Loucy (cell line): ENCODE data around the gene NFASC.

Experiments used
- H2AFZ ChIP-seq: fragments of 200-600 bp; sonication (generic); 2 replicates; pipeline ENCODE4 v1.6.0; 2016; ENCODE audit warnings: antibody characterized with exemption, mild to moderate bottlenecking, low read length, moderate library complexity
- H3F3A ChIP-seq: fragments of 200-600 bp; 2 replicates; pipeline ENCODE4 v1.6.0; 2016; ENCODE audit warnings: antibody characterized with exemption, low read depth, mild to moderate bottlenecking
- H3K27me3 ChIP-seq: fragments of 200-600 bp; sonication (generic); 2 replicates; pipeline ENCODE4 v1.6.1; 2014; ENCODE audit warnings: low read length, mild to moderate bottlenecking; ENCODE audit not compliant: insufficient read depth, poor library complexity, severe bottlenecking
- H3K36me3 ChIP-seq: fragments of 200-600 bp; sonication (generic); 2 replicates; pipeline ENCODE4 v1.6.1; 2016; ENCODE audit warnings: low read length; ENCODE audit not compliant: insufficient read depth
- H3K4me1 ChIP-seq: fragments of 200-600 bp; sonication (generic); 2 replicates; pipeline ENCODE4 v1.5.1; 2014; ENCODE audit warnings: low read length, mild to moderate bottlenecking; ENCODE audit not compliant: insufficient read depth, poor library complexity, severe bottlenecking
- H3K4me2 ChIP-seq: fragments of 200-600 bp; sonication (generic); 2 replicates; pipeline ENCODE4 v1.6.0; 2014; ENCODE audit warnings: antibody characterized with exemption, low read length, low read depth, mild to moderate bottlenecking; ENCODE audit not compliant: poor library complexity, severe bottlenecking
- H3K4me3 ChIP-seq: fragments of 200-600 bp; sonication (generic); 2 replicates; pipeline ENCODE4 v1.5.1; 2014; ENCODE audit warnings: low read length, mild to moderate bottlenecking, mixed read lengths; ENCODE audit not compliant: poor library complexity, severe bottlenecking
- H3K79me2 ChIP-seq: fragments of 200-600 bp; sonication (generic); 2 replicates; pipeline ENCODE4 v1.6.1; 2014; ENCODE audit warnings: low read length; ENCODE audit not compliant: insufficient read depth
- H3K9ac ChIP-seq: fragments of 200-600 bp; sonication (generic); 2 replicates; pipeline ENCODE4 v1.6.0; 2014; ENCODE audit warnings: mild to moderate bottlenecking, low read depth, low read length, moderate library complexity; ENCODE audit not compliant: poor library complexity, severe bottlenecking
- H3K9me2 ChIP-seq: fragments of 200-600 bp; sonication (generic); replicated peaks from 2 replicates; pipeline ENCODE4 v1.6.1; 2016; ENCODE audit warnings: low read depth, low read length, mixed read lengths
- H3K9me3 ChIP-seq: fragments of 200-600 bp; sonication (generic); 2 replicates; pipeline ENCODE4 v1.6.1; 2014; ENCODE audit warnings: mild to moderate bottlenecking, antibody characterized with exemption, low read length, low read depth; ENCODE audit not compliant: insufficient read depth
- H4K20me1 ChIP-seq: fragments of 200-600 bp; sonication (generic); 2 replicates; pipeline ENCODE4 v1.6.0; 2014; ENCODE audit warnings: antibody characterized with exemption, low read length, mild to moderate bottlenecking; ENCODE audit not compliant: insufficient read depth, poor library complexity, severe bottlenecking
- EZH2phosphoT487 ChIP-seq: fragments of 200-600 bp; IDR thresholded peaks from 2 replicates; pipeline ENCODE4 v1.6.1; 2018; ENCODE audit warnings: antibody characterized with exemption, mild to moderate bottlenecking, moderate library complexity, borderline replicate concordance
- TF ChIP-seq, protein P1 (sequence below): fragments of 200-600 bp; sonication (generic); conservative IDR thresholded peaks from 2 replicates; pipeline ENCODE4 v1.5.1; 2014; ENCODE audit warnings: mild to moderate bottlenecking, antibody characterized with exemption, low read length

Gene NFASC

GRCh38 chr1:204875255-204875654 lies 4.6 kb downstream of the NFASC start:
- Histone ChIP-seq H2AFZ (no peak overlapping the region), H3K4me3 (no peak overlapping the region), H3K9ac (no peak overlapping the region), H3K4me1 (no peaks in the 10 kb centered on the region), H4K20me1 (no peaks in the 10 kb centered on the region), H3K79me2 (no peaks in the 10 kb centered on the region), H3K9me2 (no peaks in the 10 kb centered on the region), H3K27me3 (no peaks in the 10 kb centered on the region), H3K4me2 (no peak overlapping the region), H3K36me3 (no peaks in the 10 kb centered on the region), H3K9me3 (no peaks in the 10 kb centered on the region), H3F3A (no peaks in the 10 kb centered on the region)
- TF ChIP-seq, protein P1, sequence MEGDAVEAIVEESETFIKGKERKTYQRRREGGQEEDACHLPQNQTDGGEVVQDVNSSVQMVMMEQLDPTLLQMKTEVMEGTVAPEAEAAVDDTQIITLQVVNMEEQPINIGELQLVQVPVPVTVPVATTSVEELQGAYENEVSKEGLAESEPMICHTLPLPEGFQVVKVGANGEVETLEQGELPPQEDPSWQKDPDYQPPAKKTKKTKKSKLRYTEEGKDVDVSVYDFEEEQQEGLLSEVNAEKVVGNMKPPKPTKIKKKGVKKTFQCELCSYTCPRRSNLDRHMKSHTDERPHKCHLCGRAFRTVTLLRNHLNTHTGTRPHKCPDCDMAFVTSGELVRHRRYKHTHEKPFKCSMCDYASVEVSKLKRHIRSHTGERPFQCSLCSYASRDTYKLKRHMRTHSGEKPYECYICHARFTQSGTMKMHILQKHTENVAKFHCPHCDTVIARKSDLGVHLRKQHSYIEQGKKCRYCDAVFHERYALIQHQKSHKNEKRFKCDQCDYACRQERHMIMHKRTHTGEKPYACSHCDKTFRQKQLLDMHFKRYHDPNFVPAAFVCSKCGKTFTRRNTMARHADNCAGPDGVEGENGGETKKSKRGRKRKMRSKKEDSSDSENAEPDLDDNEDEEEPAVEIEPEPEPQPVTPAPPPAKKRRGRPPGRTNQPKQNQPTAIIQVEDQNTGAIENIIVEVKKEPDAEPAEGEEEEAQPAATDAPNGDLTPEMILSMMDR = no peak
- TF ChIP-seq EZH2phosphoT487 = no peak

DNA sequence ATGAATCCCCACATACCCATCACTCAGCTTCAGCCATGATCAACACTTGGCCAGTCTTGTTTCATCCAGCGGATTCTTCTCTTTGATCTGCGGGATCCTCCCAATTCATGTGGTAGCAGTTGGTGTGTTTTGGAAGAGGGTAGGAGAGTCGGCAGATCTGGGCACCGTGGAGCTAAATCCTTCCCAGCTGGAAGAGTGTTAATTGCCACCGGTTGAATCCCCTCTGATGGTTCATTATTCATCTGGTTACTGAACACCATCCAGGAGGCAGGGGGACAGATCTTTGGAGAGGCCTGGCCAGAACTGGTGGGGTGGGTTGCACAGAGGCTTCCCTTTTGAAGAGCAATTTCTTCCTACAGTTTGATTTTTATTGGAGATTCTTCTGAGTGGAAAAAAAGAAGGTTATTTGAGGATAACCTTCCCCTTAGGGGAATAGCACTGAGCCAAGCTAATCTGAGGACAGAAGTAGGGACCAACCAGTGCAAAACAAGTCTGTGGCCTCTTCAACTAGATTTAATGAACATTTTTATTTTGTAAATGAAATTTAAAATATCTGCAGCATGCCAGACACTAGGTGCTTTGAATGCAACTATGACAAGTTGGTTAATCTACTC lies 8.1 kb downstream of the NFASC start:
- Histone ChIP-seq H3K27me3 (no peaks in the 10 kb centered on the region), H3K4me1 (no peaks in the 10 kb centered on the region), H3K9ac (no peak overlapping the region), H3K9me3 (no peaks in the 10 kb centered on the region), H2AFZ (no peak overlapping the region), H4K20me1 (no peaks in the 10 kb centered on the region), H3K36me3 (no peaks in the 10 kb centered on the region), H3K79me2 (no peaks in the 10 kb centered on the region), H3K4me2 (no peak overlapping the region), H3K9me2 (no peaks in the 10 kb centered on the region), H3F3A (no peaks in the 10 kb centered on the region), H3K4me3 (no peak overlapping the region)
- no peak for TF ChIP-seq EZH2phosphoT487
- TF ChIP-seq, protein P1 = no peak

GRCh38 chr1:204879351-204879750 lies 8.7 kb downstream of the NFASC start:
- Histone ChIP-seq H2AFZ (no peak overlapping the region), H3F3A (no peaks in the 10 kb centered on the region), H3K4me2 (no peak overlapping the region), H3K9me3 (no peaks in the 10 kb centered on the region), H3K79me2 (no peaks in the 10 kb centered on the region), H3K4me3 (no peak overlapping the region), H4K20me1 (no peaks in the 10 kb centered on the region), H3K27me3 (no peaks in the 10 kb centered on the region), H3K4me1 (no peaks in the 10 kb centered on the region), H3K36me3 (no peaks in the 10 kb centered on the region), H3K9ac (no peak overlapping the region), H3K9me2 (no peaks in the 10 kb centered on the region)
- TF ChIP-seq, protein P1 = no peak
- no peak for TF ChIP-seq EZH2phosphoT487
